ENCODE results near the gene GALNT17.

GRCh38 chr7:71539615-71540014, 407.7 kb downstream of the GALNT17 start:
- TF ChIP-seq, protein P1, sequence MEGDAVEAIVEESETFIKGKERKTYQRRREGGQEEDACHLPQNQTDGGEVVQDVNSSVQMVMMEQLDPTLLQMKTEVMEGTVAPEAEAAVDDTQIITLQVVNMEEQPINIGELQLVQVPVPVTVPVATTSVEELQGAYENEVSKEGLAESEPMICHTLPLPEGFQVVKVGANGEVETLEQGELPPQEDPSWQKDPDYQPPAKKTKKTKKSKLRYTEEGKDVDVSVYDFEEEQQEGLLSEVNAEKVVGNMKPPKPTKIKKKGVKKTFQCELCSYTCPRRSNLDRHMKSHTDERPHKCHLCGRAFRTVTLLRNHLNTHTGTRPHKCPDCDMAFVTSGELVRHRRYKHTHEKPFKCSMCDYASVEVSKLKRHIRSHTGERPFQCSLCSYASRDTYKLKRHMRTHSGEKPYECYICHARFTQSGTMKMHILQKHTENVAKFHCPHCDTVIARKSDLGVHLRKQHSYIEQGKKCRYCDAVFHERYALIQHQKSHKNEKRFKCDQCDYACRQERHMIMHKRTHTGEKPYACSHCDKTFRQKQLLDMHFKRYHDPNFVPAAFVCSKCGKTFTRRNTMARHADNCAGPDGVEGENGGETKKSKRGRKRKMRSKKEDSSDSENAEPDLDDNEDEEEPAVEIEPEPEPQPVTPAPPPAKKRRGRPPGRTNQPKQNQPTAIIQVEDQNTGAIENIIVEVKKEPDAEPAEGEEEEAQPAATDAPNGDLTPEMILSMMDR (IDR thresholded peaks at IDR 0.05), result no peak
- no peak for TF ChIP-seq POLR2A (IDR thresholded peaks at IDR 0.05)

All from heart left ventricle (tissue), 13 donors.